Liver (tissue), 9 donors: Measurements from ENCODE around the gene FREM1. TPM values are rescaled to one million over a fixed set of nuclear protein-coding genes. Genes with fewer than 3 reads are reported as not detected.

ENCODE experiments used
- DNase-seq: peaks from one replicate; pipeline ENCODE4 v3.0.0-alpha.2; 2017; ENCODE audit warnings: low spot score
- H3K27ac ChIP-seq, 2 donors: one replicate each; pipeline ENCODE4 v1.7.0; 2013; ENCODE audit warnings: inconsistent platforms in 2 of 2, low read length in 2 of 2, control low read depth in 1 of 2, low read depth in 1 of 2, mild to moderate bottlenecking in 1 of 2
- H3K27me3 ChIP-seq, 4 donors: one replicate each; pipeline versions ENCODE4 v1.6.1 to v1.7.0; 2013; ENCODE audit warnings: low read length in 3 of 4, inconsistent platforms in 1 of 4, mild to moderate bottlenecking in 1 of 4, moderate library complexity in 1 of 4; ENCODE audit not compliant: control insufficient read depth in 4 of 4, insufficient read depth in 4 of 4
- H3K36me3 ChIP-seq, 4 donors: one replicate each; pipeline versions ENCODE4 v1.6.1 to v1.7.0; 2013; ENCODE audit warnings: low read length in 3 of 4, mild to moderate bottlenecking in 3 of 4, low read depth in 1 of 4, moderate library complexity in 1 of 4; ENCODE audit not compliant: control insufficient read depth in 4 of 4, insufficient read depth in 3 of 4
- H3K4me1 ChIP-seq, 4 donors: one replicate each; pipeline versions ENCODE4 v1.6.1 to v1.7.0; 2013; ENCODE audit warnings: low read length in 3 of 4, mild to moderate bottlenecking in 3 of 4, moderate library complexity in 1 of 4; ENCODE audit not compliant: control insufficient read depth in 4 of 4, insufficient read depth in 4 of 4
- H3K4me3 ChIP-seq, 3 donors: one replicate each; pipeline versions ENCODE4 v1.6.1 to v1.7.0; 2013; ENCODE audit warnings: low read length in 3 of 3, control low read depth in 1 of 3, low read depth in 1 of 3, mild to moderate bottlenecking in 1 of 3
- H3K9ac ChIP-seq, 2 donors: one replicate each; pipeline ENCODE4 v1.7.0; 2013; ENCODE audit warnings: low read length in 2 of 2, mild to moderate bottlenecking in 2 of 2, moderate library complexity in 2 of 2, control low read depth in 1 of 2, low read depth in 1 of 2
- H3K9me3 ChIP-seq, 4 donors: one replicate each; pipeline versions ENCODE4 v1.6.1 to v1.7.0; 2013; ENCODE audit warnings: low read length in 3 of 4; ENCODE audit not compliant: control insufficient read depth in 4 of 4
- EGR1 ChIP-seq, 2 donors: IDR thresholded peaks; 2 replicates each; pipeline ENCODE4 v1.6.1; 2016 to 2018; ENCODE audit warnings: antibody characterized with exemption in 2 of 2, low read depth in 2 of 2
- FOXA1 ChIP-seq: IDR thresholded peaks from 2 replicates; pipeline ENCODE4 v1.6.1; 2016; ENCODE audit warnings: antibody characterized with exemption
- FOXA2 ChIP-seq: IDR thresholded peaks from 2 replicates; pipeline ENCODE4 v1.6.1; 2016; ENCODE audit warnings: antibody characterized with exemption
- GABPA ChIP-seq, 2 donors: IDR thresholded peaks in 1 of 2; conservative IDR thresholded peaks in 1 of 2; 2 replicates each; pipeline ENCODE4 v1.6.1; 2016; ENCODE audit warnings: antibody characterized with exemption in 2 of 2, mild to moderate bottlenecking in 1 of 2, moderate library complexity in 1 of 2
- HNF4A ChIP-seq, 2 donors: conservative IDR thresholded peaks; 2 replicates each; pipeline ENCODE4 v1.6.1; 2016; ENCODE audit warnings: antibody characterized with exemption in 2 of 2, mild to moderate bottlenecking in 2 of 2
- HNF4G ChIP-seq: IDR thresholded peaks from 2 replicates; pipeline ENCODE4 v1.6.1; 2016; ENCODE audit warnings: antibody characterized with exemption
- NR2F2 ChIP-seq: IDR thresholded peaks from 2 replicates; pipeline ENCODE4 v1.6.1; 2016; ENCODE audit warnings: antibody characterized with exemption
- RAD21 ChIP-seq, 2 donors: IDR thresholded peaks; 2 replicates each; pipeline ENCODE4 v1.6.1; 2016; ENCODE audit warnings: antibody characterized with exemption in 2 of 2, mild to moderate bottlenecking in 2 of 2
- RXRA ChIP-seq, 2 donors: IDR thresholded peaks; 2 replicates each; pipeline ENCODE4 v1.6.1; 2017 to 2018; ENCODE audit warnings: antibody characterized with exemption in 2 of 2, mild to moderate bottlenecking in 1 of 2
- SP1 ChIP-seq: IDR thresholded peaks from 2 replicates; pipeline ENCODE4 v1.6.1; 2018; ENCODE audit warnings: antibody characterized with exemption, mild to moderate bottlenecking
- TAF1 ChIP-seq: conservative IDR thresholded peaks from 2 replicates; pipeline ENCODE4 v1.6.1; 2016; ENCODE audit warnings: antibody characterized with exemption, mild to moderate bottlenecking
- WGBS: extraction: QIAGEN DNeasy Blood & Tissue Kit; methylation state at CpG from one replicate; pipeline ENCODE4 v1.1.7; 2013; 5-methylcytosine and 5-hydroxymethylcytosine counted together
- polyA plus RNA-seq, 2 donors: library from polyadenylated mRNA; stranded (reverse) in 1 of 2; unstranded in 1 of 2; fragments of 200-250 nt in 1 of 2; fragments of >200 nt in 1 of 2; fragmentation: Nextera tagmentation in 1 of 2; extraction: Ambion mirVana in 1 of 2; gene quantifications; one replicate each; pipeline versions ENCODE4 v1.2.1 to v1.2.3, GENCODE V29; 2013 to 2015
- total RNA-seq, 2 donors: library from RNA; depleted of rRNA; stranded (reverse); fragments of >200 nt; gene quantifications; one replicate each; pipeline ENCODE4 v1.2.3, GENCODE V29; 2014
- TF ChIP-seq, protein P1 (sequence below): IDR thresholded peaks from 2 replicates; pipeline ENCODE4 v1.6.1; 2016; ENCODE audit warnings: antibody characterized with exemption, mild to moderate bottlenecking
- TF ChIP-seq, protein P2 (sequence below): IDR thresholded peaks from 2 replicates; pipeline ENCODE4 v1.6.1; 2016; ENCODE audit warnings: antibody characterized with exemption
- TF ChIP-seq, protein P3 (sequence below): IDR thresholded peaks from 2 replicates; pipeline ENCODE4 v1.6.1; 2016; ENCODE audit warnings: antibody characterized with exemption
- TF ChIP-seq, protein P4 (sequence below): IDR thresholded peaks from 2 replicates; pipeline ENCODE4 v1.6.1; 2016; ENCODE audit warnings: antibody characterized with exemption
- TF ChIP-seq, protein P5 (sequence below): fragments of 150-350 bp; IDR thresholded peaks from 2 replicates; pipeline ENCODE4 v1.5.1; 2017; ENCODE audit warnings: improper control_type of control experiment, low read depth, low read length; ENCODE audit not compliant: missing input control
- donor health status: healthy.
- donor health status: healthy.
- donor health status: healthy.
- donor health status: healthy.
- donor health status: healthy.

FREM1 gene
- total and polyA plus RNA-seq, 4 donors, result 0.39 to 4.7 (median 1.1) TPM

DNA sequence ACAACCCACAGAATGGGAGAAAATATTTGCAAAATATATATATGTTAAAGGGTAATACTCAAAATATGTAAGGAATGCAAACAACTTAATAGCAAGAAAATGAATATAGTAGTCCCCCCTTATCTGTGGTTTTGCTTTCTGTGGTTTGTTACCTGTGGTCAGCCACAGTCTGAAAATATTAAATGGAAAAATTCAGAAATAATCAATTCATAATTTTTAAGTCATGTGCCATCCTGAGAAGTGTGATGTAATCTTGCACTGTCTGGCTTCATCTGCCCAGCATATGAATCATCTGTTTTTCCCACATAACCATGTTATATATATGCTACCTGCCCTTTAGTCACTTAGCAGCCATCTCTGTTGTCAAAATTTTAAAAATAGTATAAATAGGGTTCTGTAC, 199.4 kb downstream of the FREM1 start:
- Histone ChIP-seq H3K9me3 (peaks cover 0 to 3% (median 2%) of the 10 kb centered on the region in 4 donors), H3K4me1 (no peaks in the 10 kb centered on the region), H3K9ac (no peak overlapping the region), H3K36me3 (no peaks in the 10 kb centered on the region), H3K4me3 (no peak overlapping the region), H3K27me3 (no peaks in the 10 kb centered on the region), H3K27ac (no peak overlapping the region)
- DNase-seq, result no peak
- TF ChIP-seq TAF1 (no peak), HNF4G (no peak), RXRA (IDR thresholded peaks at IDR 0.05) (no peak), FOXA1 (no peak), RAD21 (IDR thresholded peaks at IDR 0.05) (no peak), NR2F2 (no peak), HNF4A (conservative IDR thresholded peaks at IDR 0.05) (no peak), FOXA2 (no peak), GABPA (IDR thresholded peaks at IDR 0.05 in 1 of 2, conservative IDR thresholded peaks at IDR 0.05 in 1 of 2) (no peak)
- TF ChIP-seq, protein P1, sequence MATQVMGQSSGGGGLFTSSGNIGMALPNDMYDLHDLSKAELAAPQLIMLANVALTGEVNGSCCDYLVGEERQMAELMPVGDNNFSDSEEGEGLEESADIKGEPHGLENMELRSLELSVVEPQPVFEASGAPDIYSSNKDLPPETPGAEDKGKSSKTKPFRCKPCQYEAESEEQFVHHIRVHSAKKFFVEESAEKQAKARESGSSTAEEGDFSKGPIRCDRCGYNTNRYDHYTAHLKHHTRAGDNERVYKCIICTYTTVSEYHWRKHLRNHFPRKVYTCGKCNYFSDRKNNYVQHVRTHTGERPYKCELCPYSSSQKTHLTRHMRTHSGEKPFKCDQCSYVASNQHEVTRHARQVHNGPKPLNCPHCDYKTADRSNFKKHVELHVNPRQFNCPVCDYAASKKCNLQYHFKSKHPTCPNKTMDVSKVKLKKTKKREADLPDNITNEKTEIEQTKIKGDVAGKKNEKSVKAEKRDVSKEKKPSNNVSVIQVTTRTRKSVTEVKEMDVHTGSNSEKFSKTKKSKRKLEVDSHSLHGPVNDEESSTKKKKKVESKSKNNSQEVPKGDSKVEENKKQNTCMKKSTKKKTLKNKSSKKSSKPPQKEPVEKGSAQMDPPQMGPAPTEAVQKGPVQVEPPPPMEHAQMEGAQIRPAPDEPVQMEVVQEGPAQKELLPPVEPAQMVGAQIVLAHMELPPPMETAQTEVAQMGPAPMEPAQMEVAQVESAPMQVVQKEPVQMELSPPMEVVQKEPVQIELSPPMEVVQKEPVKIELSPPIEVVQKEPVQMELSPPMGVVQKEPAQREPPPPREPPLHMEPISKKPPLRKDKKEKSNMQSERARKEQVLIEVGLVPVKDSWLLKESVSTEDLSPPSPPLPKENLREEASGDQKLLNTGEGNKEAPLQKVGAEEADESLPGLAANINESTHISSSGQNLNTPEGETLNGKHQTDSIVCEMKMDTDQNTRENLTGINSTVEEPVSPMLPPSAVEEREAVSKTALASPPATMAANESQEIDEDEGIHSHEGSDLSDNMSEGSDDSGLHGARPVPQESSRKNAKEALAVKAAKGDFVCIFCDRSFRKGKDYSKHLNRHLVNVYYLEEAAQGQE, result no peak
- TF ChIP-seq, protein P2, sequence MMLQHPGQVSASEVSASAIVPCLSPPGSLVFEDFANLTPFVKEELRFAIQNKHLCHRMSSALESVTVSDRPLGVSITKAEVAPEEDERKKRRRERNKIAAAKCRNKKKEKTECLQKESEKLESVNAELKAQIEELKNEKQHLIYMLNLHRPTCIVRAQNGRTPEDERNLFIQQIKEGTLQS, result no peak
- TF ChIP-seq, protein P3, sequence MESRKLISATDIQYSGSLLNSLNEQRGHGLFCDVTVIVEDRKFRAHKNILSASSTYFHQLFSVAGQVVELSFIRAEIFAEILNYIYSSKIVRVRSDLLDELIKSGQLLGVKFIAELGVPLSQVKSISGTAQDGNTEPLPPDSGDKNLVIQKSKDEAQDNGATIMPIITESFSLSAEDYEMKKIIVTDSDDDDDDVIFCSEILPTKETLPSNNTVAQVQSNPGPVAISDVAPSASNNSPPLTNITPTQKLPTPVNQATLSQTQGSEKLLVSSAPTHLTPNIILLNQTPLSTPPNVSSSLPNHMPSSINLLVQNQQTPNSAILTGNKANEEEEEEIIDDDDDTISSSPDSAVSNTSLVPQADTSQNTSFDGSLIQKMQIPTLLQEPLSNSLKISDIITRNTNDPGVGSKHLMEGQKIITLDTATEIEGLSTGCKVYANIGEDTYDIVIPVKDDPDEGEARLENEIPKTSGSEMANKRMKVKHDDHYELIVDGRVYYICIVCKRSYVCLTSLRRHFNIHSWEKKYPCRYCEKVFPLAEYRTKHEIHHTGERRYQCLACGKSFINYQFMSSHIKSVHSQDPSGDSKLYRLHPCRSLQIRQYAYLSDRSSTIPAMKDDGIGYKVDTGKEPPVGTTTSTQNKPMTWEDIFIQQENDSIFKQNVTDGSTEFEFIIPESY, result no peak
- TF ChIP-seq, protein P4, sequence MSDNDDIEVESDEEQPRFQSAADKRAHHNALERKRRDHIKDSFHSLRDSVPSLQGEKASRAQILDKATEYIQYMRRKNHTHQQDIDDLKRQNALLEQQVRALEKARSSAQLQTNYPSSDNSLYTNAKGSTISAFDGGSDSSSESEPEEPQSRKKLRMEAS, result no peak
- TF ChIP-seq, protein P5, sequence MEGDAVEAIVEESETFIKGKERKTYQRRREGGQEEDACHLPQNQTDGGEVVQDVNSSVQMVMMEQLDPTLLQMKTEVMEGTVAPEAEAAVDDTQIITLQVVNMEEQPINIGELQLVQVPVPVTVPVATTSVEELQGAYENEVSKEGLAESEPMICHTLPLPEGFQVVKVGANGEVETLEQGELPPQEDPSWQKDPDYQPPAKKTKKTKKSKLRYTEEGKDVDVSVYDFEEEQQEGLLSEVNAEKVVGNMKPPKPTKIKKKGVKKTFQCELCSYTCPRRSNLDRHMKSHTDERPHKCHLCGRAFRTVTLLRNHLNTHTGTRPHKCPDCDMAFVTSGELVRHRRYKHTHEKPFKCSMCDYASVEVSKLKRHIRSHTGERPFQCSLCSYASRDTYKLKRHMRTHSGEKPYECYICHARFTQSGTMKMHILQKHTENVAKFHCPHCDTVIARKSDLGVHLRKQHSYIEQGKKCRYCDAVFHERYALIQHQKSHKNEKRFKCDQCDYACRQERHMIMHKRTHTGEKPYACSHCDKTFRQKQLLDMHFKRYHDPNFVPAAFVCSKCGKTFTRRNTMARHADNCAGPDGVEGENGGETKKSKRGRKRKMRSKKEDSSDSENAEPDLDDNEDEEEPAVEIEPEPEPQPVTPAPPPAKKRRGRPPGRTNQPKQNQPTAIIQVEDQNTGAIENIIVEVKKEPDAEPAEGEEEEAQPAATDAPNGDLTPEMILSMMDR, result no peak

DNA sequence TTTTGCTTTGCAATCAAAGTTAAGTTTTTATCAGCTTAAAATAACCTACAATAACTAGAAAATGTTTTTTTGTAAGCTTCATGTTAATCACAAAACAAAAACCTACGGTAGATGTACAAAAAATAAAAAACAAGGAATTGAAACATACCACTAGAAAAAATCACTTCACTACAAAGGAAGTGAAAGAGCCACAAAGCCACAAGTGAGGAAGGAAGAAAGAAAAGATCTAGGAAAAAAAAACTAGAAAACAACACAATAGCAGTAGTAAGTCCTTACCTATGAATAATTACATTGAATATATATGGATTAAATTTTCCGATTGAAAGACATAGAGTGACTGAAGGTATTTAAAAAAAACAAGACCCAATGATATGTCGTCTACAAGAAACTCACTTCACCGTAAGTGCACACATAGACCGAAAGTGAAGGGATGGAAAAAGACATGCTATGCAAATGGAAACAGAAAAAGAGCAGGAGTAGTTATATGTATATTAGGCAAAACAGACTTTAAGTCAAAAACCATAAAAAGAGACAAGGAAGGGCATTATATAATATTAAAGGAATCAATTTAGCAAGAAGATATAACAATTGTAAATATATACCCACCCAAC, 203.6 kb downstream of the FREM1 start:
- peaks cover 2 to 15% (median 4%) of the 10 kb centered on the region in 4 donors for H3K9me3 ChIP-seq
- peaks cover 0 to 3% (median 0%) of the 10 kb centered on the region in 4 donors for H3K27me3 ChIP-seq
- H3K36me3 ChIP-seq, result no peaks in the 10 kb centered on the region
- TF ChIP-seq, protein P2, result no peak
- TF ChIP-seq HNF4G, result no peak
- no peak for TF ChIP-seq FOXA2
- TF ChIP-seq, protein P4, result no peak
- no peak for TF ChIP-seq FOXA1
- no peak for TF ChIP-seq EGR1 (IDR thresholded peaks at IDR 0.05; ENCODE audit: low read depth in 2 of 2)
- TF ChIP-seq, protein P1, result no peak
- TF ChIP-seq SP1, result no peak
- no peak for TF ChIP-seq HNF4A (conservative IDR thresholded peaks at IDR 0.05)
- no peak for TF ChIP-seq TAF1
- H3K9ac ChIP-seq, result no peak overlapping the region
- no peak for DNase-seq
- no peaks in the 10 kb centered on the region for H3K4me1 ChIP-seq
- 89% methylated on average over 5 of the region's 5 CpGs for WGBS
- no peak overlapping the region for H3K4me3 ChIP-seq
- H3K27ac ChIP-seq, result no peak overlapping the region
